Esophagus muscularis mucosa (tissue), 4 donors: ENCODE measurements around the gene URI1. TPM values are rescaled to one million over a fixed set of nuclear protein-coding genes. Genes with fewer than 3 reads are reported as not detected.

ENCODE experiments used
- DNase-seq: peaks from one replicate; pipeline ENCODE4 v3.0.0-alpha.2; 2017; ENCODE audit errors: extremely low spot score
- H3K27ac ChIP-seq, 4 donors: fragments of 200-600 bp; sonication (generic); replicated peaks in 1 of 4; 1 replicate in 3 of 4; 2 replicates in 1 of 4; pipeline ENCODE4 v1.5.1; 2016 to 2019; ENCODE audit warnings: mild to moderate bottlenecking in 1 of 4
- H3K27me3 ChIP-seq, 4 donors: fragments of 200-600 bp; sonication (generic); one replicate each; pipeline versions ENCODE4 v1.5.1 to v1.6.0; 2016 to 2019
- H3K36me3 ChIP-seq, 4 donors: fragments of 200-600 bp; sonication (generic); one replicate each; pipeline ENCODE4 v1.5.1; 2016 to 2019
- H3K4me1 ChIP-seq, 4 donors: fragments of 200-600 bp; sonication (generic); one replicate each; pipeline ENCODE4 v1.5.1; 2016 to 2019
- H3K4me3 ChIP-seq, 4 donors: fragments of 200-600 bp; sonication (generic); 1 replicate in 2 of 4; 2 replicates in 2 of 4; pipeline ENCODE4 v1.5.1; 2016 to 2019; ENCODE audit warnings: mild to moderate bottlenecking in 4 of 4, moderate library complexity in 1 of 4
- H3K9me3 ChIP-seq, 4 donors: fragments of 200-600 bp; sonication (generic); 1 replicate in 3 of 4; 2 replicates in 1 of 4; pipeline ENCODE4 v1.5.1; 2016 to 2019
- EP300 ChIP-seq: sonication (generic); formaldehyde crosslinking; IDR thresholded peaks from one replicate; pipeline ENCODE4 v1.6.1; 2017; ENCODE audit warnings: antibody characterized with exemption
- POLR2A ChIP-seq: fragments of 450-650 bp; IDR thresholded peaks from one replicate; pipeline ENCODE4 v1.6.1; 2017; ENCODE audit warnings: antibody characterized with exemption, moderate library complexity, mild to moderate bottlenecking, low read depth
- POLR2AphosphoS5 ChIP-seq, 2 donors: sonication (generic); formaldehyde crosslinking; IDR thresholded peaks; one replicate each; pipeline ENCODE4 v1.6.1; 2017; ENCODE audit warnings: antibody characterized with exemption in 2 of 2
- WGBS: methylation state at CpG from one replicate; pipeline ENCODE4 v1.1.5; 2018; 5-methylcytosine and 5-hydroxymethylcytosine counted together
- intact Hi-C: fragments of 100-400 bp; cut with DNase I; formaldehyde crosslinking; loops from one replicate; pipeline ENCODE4 v1.15.1; 2023
- total RNA-seq, 4 donors: library from RNA; depleted of rRNA; stranded (reverse); fragments of >200 nt; gene quantifications; one replicate each; pipeline versions ENCODE4 v1.1.0 to v1.2.1, GENCODE V29; 2016
- TF ChIP-seq, protein P1 (sequence below), 3 experiments: fragments of 200-600 bp in 2 of 3; fragments of 450-650 bp in 1 of 3; sonication (generic) in 2 of 3; IDR thresholded peaks; one replicate each; pipeline ENCODE4 v1.5.1; 2017 to 2019; ENCODE audit warnings: antibody characterized with exemption in 3 of 3, mild to moderate bottlenecking in 2 of 3, moderate library complexity in 1 of 3

Gene URI1
- total RNA-seq, 4 donors from 2014 or later: 56.4 to 67.8 (median 59.8) TPM

DNA sequence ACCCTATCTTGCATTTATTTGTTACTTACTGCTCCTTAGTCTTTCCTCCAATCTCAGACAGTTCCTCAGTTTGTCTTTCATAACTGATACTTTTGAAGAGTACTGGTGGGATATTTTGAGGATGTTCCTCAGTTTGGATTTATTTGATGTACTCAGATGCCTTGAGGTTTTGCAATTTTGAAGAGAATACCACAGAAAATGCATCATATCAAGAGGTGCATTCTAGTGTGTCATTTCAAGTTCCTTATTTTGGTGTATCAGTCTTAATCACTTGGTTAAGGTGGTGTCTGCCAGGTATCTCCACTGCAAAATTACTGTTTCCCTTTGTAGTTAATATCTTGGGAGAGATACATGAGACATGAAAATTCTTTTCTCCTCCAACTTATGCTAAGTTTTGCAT, 75.1 kb downstream of the URI1 start:
- no peaks in the 10 kb centered on the region for H3K4me1 ChIP-seq
- H3K4me3 ChIP-seq: no peak overlapping the region
- H3K36me3 ChIP-seq: peaks cover 0 to 34% (median 8%) of the 10 kb centered on the region in 4 donors
- no peaks in the 10 kb centered on the region for H3K27me3 ChIP-seq
- intact Hi-C loops: no loop called here
- TF ChIP-seq, protein P1, sequence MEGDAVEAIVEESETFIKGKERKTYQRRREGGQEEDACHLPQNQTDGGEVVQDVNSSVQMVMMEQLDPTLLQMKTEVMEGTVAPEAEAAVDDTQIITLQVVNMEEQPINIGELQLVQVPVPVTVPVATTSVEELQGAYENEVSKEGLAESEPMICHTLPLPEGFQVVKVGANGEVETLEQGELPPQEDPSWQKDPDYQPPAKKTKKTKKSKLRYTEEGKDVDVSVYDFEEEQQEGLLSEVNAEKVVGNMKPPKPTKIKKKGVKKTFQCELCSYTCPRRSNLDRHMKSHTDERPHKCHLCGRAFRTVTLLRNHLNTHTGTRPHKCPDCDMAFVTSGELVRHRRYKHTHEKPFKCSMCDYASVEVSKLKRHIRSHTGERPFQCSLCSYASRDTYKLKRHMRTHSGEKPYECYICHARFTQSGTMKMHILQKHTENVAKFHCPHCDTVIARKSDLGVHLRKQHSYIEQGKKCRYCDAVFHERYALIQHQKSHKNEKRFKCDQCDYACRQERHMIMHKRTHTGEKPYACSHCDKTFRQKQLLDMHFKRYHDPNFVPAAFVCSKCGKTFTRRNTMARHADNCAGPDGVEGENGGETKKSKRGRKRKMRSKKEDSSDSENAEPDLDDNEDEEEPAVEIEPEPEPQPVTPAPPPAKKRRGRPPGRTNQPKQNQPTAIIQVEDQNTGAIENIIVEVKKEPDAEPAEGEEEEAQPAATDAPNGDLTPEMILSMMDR (IDR thresholded peaks at IDR 0.05): no peak
- no peak for TF ChIP-seq EP300
- no peak for TF ChIP-seq POLR2A
- no peak for TF ChIP-seq POLR2AphosphoS5 (IDR thresholded peaks at IDR 0.05)
- no peak for DNase-seq
- no peak overlapping the region for H3K27ac ChIP-seq
- no peaks in the 10 kb centered on the region for H3K9me3 ChIP-seq

DNA sequence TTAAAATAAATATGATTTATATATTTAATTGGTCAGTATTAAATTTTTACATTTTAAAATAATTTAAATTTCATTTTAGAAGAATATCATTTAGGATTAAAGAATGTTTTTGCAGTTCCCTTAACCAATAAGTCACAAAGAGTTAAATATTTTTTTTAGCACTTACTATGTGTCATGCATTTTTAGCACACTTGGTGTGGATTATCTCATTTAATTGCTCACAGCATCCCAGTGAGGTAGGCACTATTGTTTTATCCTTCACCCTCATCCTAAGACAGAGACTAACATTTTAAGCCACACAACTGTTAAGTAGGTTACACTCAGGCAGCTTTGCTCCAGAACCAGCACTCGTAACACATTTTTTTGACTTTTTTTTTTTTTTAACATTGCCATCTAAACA, 78.2 kb downstream of the URI1 start:
- no peak for DNase-seq
- H3K27ac ChIP-seq: no peak overlapping the region
- 90% methylated on average over 1 of the region's 1 CpG for WGBS
- H3K9me3 ChIP-seq: no peaks in the 10 kb centered on the region
- TF ChIP-seq, protein P1 (IDR thresholded peaks at IDR 0.05): no peak
- TF ChIP-seq POLR2A (no peak), EP300 (no peak), POLR2AphosphoS5 (IDR thresholded peaks at IDR 0.05) (no peak)
- no peaks in the 10 kb centered on the region for H3K4me1 ChIP-seq
- H3K4me3 ChIP-seq: no peak overlapping the region
- H3K27me3 ChIP-seq: no peaks in the 10 kb centered on the region
- intact Hi-C loops: no loop called here
- H3K36me3 ChIP-seq: peaks cover 0 to 14% (median 7%) of the 10 kb centered on the region in 4 donors

DNA sequence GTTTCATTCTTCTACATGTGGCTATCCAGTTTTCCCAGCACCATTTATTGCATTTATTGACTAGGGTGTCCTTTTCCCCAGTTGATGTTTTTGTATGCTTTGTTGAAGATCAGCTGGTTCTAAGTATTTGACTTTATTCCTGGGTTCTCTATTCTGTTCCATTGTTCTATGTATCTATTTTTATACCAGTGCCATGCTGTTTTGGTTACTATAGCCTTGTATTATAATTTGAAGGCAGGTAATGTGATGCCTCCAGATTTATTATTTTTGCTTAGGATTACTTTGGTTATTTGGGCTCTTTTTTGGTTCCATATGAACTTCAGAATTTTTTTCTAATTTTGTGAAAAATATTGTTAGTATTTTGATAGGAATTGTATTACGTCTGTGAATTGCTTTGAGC, 80.6 kb downstream of the URI1 start:
- no peak for DNase-seq
- TF ChIP-seq POLR2AphosphoS5 (IDR thresholded peaks at IDR 0.05): no peak
- TF ChIP-seq, protein P1 (IDR thresholded peaks at IDR 0.05): no peak
- intact Hi-C loops: no loop called here
- WGBS: 96% methylated on average over 1 of the region's 1 CpG
- no peaks in the 10 kb centered on the region for H3K9me3 ChIP-seq
- no peak overlapping the region for H3K4me3 ChIP-seq
- H3K27ac ChIP-seq: no peak overlapping the region
- H3K27me3 ChIP-seq: no peaks in the 10 kb centered on the region
- peaks cover 0 to 8% (median 4%) of the 10 kb centered on the region in 4 donors for H3K36me3 ChIP-seq
- no peaks in the 10 kb centered on the region for H3K4me1 ChIP-seq

DNA sequence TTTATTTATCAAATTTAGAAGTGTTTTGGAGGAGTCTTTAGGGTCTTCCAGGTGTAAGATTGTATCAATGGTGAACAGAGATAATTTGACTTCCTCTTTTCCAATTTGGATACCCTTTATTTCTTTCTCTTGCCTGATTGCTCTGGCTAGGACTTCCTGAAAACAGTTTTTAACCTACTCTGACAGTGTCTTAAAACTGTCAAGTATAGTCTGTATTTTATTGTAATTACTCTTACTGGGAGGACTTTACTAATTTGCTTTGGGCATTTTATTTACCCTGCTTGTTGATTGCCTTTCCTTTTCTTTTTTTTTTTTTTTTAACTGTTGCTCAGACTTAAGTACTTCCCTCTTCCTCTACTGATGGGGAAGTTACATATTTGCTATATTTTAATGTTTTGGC, 81.3 kb downstream of the URI1 start:
- Histone ChIP-seq H3K4me3 (no peak overlapping the region), H3K36me3 (peaks cover 0 to 8% (median 4%) of the 10 kb centered on the region in 4 donors), H3K4me1 (no peaks in the 10 kb centered on the region), H3K27me3 (no peaks in the 10 kb centered on the region), H3K27ac (no peak overlapping the region), H3K9me3 (no peaks in the 10 kb centered on the region)
- intact Hi-C loops: no loop called here
- no peak for DNase-seq
- no peak for TF ChIP-seq POLR2A
- TF ChIP-seq EP300: no peak
- TF ChIP-seq, protein P1 (IDR thresholded peaks at IDR 0.05): no peak
- TF ChIP-seq POLR2AphosphoS5 (IDR thresholded peaks at IDR 0.05): no peak

DNA sequence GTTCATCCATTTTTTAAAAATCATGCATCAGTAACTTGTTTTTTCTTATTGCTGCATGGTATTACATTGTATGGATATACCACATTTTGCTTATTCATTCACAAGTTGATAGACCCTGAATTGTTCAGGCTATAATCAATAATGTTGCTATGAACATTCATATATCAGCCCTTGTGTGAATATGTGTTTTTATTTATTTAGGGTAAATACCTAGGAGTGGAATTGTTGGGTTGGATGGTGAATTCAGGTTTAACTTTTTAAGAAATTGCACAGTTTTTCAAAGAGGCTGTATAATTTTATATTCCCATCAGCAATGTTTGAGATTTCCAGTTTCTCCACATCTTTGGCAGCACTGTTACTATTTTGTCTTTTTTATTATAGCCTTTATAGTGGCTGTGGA, 82.1 kb downstream of the URI1 start:
- H3K36me3 ChIP-seq: peaks cover 0 to 4% (median under 1%) of the 10 kb centered on the region in 4 donors
- DNase-seq: no peak
- H3K9me3 ChIP-seq: no peaks in the 10 kb centered on the region
- no peak overlapping the region for H3K27ac ChIP-seq
- intact Hi-C loops: no loop called here
- H3K27me3 ChIP-seq: no peaks in the 10 kb centered on the region
- H3K4me1 ChIP-seq: no peaks in the 10 kb centered on the region
- no peak overlapping the region for H3K4me3 ChIP-seq
- TF ChIP-seq, protein P1 (IDR thresholded peaks at IDR 0.05): no peak
- TF ChIP-seq POLR2AphosphoS5 (IDR thresholded peaks at IDR 0.05): no peak
- no peak for TF ChIP-seq POLR2A
- no peak for TF ChIP-seq EP300
